ENCODE measurements around the gene ASAP3. TPM values are rescaled to one million over a fixed set of nuclear protein-coding genes. Genes with fewer than 3 reads are reported as not detected.

Gene ASAP3
- total and polyA plus RNA-seq, 2 of the 13 experiments (the other 11 are each of a cell fraction or from before 2014, with no cell fraction given), result 32.6 to 37.0 TPM

DNA sequence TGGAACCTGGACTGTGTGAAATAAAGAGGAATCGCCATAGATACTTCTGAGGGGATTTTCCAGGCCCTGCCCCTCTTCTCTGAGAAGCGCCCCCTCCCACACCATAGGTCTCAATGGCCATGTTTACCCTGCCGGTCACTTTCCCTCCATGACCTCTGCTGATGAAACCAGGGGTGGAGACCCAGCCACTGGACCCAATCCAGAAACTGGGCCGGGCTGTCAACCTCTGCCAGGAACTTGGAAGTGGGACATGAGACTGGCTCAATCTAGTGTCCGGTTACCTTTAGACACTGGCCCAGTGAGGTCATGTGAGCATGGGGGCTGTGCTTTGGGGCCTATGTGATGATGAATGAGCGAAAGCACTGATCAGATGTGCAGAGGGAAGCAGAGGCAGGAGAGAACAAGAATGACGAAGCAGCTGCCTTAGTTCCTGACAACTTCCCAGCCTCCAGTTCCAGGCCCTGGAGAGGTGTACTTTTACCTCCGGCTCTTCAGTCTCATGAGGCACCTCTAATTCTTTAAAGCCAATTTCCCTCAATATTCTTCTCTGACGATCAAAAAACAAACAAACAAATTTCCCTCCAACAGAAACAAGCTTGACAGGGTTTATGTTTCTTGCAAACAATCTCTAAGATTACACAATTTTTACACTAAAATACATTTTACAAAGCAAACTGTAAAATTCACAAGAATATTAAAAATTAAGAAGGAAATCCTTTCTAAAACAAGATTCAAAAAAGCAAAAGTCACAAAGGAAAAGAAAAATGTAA, 4.9 kb downstream of the ASAP3 start (continued):
- TF ChIP-seq CREB1 (IDR thresholded peaks at IDR 0.05) (peak; percentile 77), CREB1 (CRISPR knock-in tag; IDR thresholded peaks at IDR 0.05) (no peak; the same call in none of the 2 replicates), ZNF335 (CRISPR knock-in tag; IDR thresholded peaks at IDR 0.05) (no peak), SIX1 (CRISPR knock-in tag; IDR thresholded peaks at IDR 0.05; ENCODE audit: borderline replicate concordance) (peak; percentile 92; the same call in 1 of the 2 replicates), RXRA (CRISPR knock-in tag; IDR thresholded peaks at IDR 0.05) (peak; percentile 91), MAF1 (CRISPR knock-in tag; IDR thresholded peaks at IDR 0.05; ENCODE audit: borderline replicate concordance) (no peak), PHB2 (IDR thresholded peaks at IDR 0.05; ENCODE audit: partially characterized antibody) (no peak), ZFY (CRISPR knock-in tag; IDR thresholded peaks at IDR 0.05) (peak; percentile 66; the same call in 1 of the 2 replicates), AGO1 (IDR thresholded peaks at IDR 0.05; ENCODE audit: low read depth, low read length, poor library complexity, severe bottlenecking) (no peak)
- TF ChIP-seq, protein P1, sequence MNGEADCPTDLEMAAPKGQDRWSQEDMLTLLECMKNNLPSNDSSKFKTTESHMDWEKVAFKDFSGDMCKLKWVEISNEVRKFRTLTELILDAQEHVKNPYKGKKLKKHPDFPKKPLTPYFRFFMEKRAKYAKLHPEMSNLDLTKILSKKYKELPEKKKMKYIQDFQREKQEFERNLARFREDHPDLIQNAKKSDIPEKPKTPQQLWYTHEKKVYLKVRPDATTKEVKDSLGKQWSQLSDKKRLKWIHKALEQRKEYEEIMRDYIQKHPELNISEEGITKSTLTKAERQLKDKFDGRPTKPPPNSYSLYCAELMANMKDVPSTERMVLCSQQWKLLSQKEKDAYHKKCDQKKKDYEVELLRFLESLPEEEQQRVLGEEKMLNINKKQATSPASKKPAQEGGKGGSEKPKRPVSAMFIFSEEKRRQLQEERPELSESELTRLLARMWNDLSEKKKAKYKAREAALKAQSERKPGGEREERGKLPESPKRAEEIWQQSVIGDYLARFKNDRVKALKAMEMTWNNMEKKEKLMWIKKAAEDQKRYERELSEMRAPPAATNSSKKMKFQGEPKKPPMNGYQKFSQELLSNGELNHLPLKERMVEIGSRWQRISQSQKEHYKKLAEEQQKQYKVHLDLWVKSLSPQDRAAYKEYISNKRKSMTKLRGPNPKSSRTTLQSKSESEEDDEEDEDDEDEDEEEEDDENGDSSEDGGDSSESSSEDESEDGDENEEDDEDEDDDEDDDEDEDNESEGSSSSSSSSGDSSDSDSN (CRISPR knock-in tag; IDR thresholded peaks at IDR 0.05), result peak; percentile 64
- TF ChIP-seq, protein P2, sequence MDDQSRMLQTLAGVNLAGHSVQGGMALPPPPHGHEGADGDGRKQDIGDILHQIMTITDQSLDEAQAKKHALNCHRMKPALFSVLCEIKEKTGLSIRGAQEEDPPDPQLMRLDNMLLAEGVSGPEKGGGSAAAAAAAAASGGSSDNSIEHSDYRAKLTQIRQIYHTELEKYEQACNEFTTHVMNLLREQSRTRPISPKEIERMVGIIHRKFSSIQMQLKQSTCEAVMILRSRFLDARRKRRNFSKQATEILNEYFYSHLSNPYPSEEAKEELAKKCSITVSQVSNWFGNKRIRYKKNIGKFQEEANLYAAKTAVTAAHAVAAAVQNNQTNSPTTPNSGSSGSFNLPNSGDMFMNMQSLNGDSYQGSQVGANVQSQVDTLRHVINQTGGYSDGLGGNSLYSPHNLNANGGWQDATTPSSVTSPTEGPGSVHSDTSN (CRISPR knock-in tag; IDR thresholded peaks at IDR 0.05; ENCODE audit: borderline replicate concordance), result no peak
- TF ChIP-seq, protein P3, sequence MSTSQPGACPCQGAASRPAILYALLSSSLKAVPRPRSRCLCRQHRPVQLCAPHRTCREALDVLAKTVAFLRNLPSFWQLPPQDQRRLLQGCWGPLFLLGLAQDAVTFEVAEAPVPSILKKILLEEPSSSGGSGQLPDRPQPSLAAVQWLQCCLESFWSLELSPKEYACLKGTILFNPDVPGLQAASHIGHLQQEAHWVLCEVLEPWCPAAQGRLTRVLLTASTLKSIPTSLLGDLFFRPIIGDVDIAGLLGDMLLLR (CRISPR knock-in tag; IDR thresholded peaks at IDR 0.05), result no peak
- TF ChIP-seq, protein P4, sequence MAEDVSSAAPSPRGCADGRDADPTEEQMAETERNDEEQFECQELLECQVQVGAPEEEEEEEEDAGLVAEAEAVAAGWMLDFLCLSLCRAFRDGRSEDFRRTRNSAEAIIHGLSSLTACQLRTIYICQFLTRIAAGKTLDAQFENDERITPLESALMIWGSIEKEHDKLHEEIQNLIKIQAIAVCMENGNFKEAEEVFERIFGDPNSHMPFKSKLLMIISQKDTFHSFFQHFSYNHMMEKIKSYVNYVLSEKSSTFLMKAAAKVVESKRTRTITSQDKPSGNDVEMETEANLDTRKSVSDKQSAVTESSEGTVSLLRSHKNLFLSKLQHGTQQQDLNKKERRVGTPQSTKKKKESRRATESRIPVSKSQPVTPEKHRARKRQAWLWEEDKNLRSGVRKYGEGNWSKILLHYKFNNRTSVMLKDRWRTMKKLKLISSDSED (CRISPR knock-in tag; IDR thresholded peaks at IDR 0.05), result no peak
- TF ChIP-seq, protein P5, sequence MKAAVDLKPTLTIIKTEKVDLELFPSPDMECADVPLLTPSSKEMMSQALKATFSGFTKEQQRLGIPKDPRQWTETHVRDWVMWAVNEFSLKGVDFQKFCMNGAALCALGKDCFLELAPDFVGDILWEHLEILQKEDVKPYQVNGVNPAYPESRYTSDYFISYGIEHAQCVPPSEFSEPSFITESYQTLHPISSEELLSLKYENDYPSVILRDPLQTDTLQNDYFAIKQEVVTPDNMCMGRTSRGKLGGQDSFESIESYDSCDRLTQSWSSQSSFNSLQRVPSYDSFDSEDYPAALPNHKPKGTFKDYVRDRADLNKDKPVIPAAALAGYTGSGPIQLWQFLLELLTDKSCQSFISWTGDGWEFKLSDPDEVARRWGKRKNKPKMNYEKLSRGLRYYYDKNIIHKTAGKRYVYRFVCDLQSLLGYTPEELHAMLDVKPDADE (CRISPR knock-in tag; IDR thresholded peaks at IDR 0.05), result no peak
- TF ChIP-seq, protein P6, sequence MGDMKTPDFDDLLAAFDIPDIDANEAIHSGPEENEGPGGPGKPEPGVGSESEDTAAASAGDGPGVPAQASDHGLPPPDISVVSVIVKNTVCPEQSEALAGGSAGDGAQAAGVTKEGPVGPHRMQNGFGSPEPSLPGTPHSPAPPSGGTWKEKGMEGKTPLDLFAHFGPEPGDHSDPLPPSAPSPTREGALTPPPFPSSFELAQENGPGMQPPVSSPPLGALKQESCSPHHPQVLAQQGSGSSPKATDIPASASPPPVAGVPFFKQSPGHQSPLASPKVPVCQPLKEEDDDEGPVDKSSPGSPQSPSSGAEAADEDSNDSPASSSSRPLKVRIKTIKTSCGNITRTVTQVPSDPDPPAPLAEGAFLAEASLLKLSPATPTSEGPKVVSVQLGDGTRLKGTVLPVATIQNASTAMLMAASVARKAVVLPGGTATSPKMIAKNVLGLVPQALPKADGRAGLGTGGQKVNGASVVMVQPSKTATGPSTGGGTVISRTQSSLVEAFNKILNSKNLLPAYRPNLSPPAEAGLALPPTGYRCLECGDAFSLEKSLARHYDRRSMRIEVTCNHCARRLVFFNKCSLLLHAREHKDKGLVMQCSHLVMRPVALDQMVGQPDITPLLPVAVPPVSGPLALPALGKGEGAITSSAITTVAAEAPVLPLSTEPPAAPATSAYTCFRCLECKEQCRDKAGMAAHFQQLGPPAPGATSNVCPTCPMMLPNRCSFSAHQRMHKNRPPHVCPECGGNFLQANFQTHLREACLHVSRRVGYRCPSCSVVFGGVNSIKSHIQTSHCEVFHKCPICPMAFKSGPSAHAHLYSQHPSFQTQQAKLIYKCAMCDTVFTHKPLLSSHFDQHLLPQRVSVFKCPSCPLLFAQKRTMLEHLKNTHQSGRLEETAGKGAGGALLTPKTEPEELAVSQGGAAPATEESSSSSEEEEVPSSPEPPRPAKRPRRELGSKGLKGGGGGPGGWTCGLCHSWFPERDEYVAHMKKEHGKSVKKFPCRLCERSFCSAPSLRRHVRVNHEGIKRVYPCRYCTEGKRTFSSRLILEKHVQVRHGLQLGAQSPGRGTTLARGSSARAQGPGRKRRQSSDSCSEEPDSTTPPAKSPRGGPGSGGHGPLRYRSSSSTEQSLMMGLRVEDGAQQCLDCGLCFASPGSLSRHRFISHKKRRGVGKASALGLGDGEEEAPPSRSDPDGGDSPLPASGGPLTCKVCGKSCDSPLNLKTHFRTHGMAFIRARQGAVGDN (CRISPR knock-in tag; IDR thresholded peaks at IDR 0.05), result peak; percentile 85
- TF ChIP-seq, protein P7, sequence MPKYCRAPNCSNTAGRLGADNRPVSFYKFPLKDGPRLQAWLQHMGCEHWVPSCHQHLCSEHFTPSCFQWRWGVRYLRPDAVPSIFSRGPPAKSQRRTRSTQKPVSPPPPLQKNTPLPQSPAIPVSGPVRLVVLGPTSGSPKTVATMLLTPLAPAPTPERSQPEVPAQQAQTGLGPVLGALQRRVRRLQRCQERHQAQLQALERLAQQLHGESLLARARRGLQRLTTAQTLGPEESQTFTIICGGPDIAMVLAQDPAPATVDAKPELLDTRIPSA (CRISPR knock-in tag; IDR thresholded peaks at IDR 0.05; ENCODE audit: borderline replicate concordance), result no peak

All from HepG2 (cell line).